HCT116 (cell line): ENCODE results near the gene CHEK1. TPM values are rescaled to one million over a fixed set of nuclear protein-coding genes. Genes with fewer than 3 reads are reported as not detected.

Source experiments
- ATAC-seq: fragments of 200-7000 bp; cut with Tn5 transposase; 2 replicates; pipeline ENCODE4 v1.9.1; 2020; ENCODE audit warnings: mild to moderate bottlenecking, moderate library complexity
- BruUV-seq: library from RNA; stranded (reverse); fragments of 400-500 nt; replicated peaks from 2 replicates; lab custom pipeline; 2021; lab: Mats Ljungman, UMichigan
- CTCF ChIA-PET: fragments of 300-600 bp; sonication (Branson Sonifier 250); formaldehyde crosslinking; loops from one replicate; lab custom pipeline; 2021; ENCODE audit warnings: antibody characterized with exemption; lab: Charles Lee
- POLR2A ChIA-PET: fragments of 300-600, 350-600 bp; sonication (Branson Sonifier 250); formaldehyde crosslinking; loops from one replicate; lab custom pipeline; 2021; ENCODE audit warnings: antibody characterized with exemption; lab: Charles Lee
- RAD21 ChIA-PET, 2 experiments: fragments of 300-600 bp; sonication (Branson Sonifier 250); formaldehyde crosslinking; loops; one replicate each; lab custom pipeline; 2023; ENCODE audit warnings: low total read pairs in 2 of 2; ENCODE audit not compliant: uncharacterized antibody in 2 of 2, unreplicated experiment in 2 of 2, low non-redundant PET in 1 of 2; lab: Charles Lee
- DNase-seq: peaks from one replicate; pipeline ENCODE4 v3.0.0-alpha.2; 2010; ENCODE audit warnings: low read depth, low spot score
- H2AFZ ChIP-seq: fragments of 200-600 bp; shearing (Covaris generic), sonication (generic); 2 replicates; pipeline ENCODE4 v1.6.1; 2017; ENCODE audit warnings: low read depth, mixed run types, mixed read lengths, antibody characterized with exemption, low read length; ENCODE audit not compliant: poor library complexity, severe bottlenecking
- H3K27ac ChIP-seq: 2 replicates; pipeline ENCODE4 v1.5.1; 2012; ENCODE audit warnings: low read depth, low read length
- H3K27me3 ChIP-seq: fragments of 200-600 bp; sonication (generic); 2 replicates; pipeline ENCODE4 v1.6.1; 2016; ENCODE audit warnings: mixed run types, low read length, mixed read lengths; ENCODE audit not compliant: insufficient read depth
- H3K36me3 ChIP-seq, 2 experiments: fragments of 200-500 bp in 1 of 2; fragments of 200-600 bp in 1 of 2; sonication (Bioruptor generic) in 1 of 2; sonication (generic) in 1 of 2; 2 replicates each; pipeline versions ENCODE4 v1.5.1 to v1.6.1; 2014 to 2016; ENCODE audit warnings: low read length in 2 of 2, inconsistent platforms in 1 of 2, mixed read lengths in 1 of 2, mixed run types in 1 of 2; ENCODE audit not compliant: insufficient read depth in 2 of 2, control insufficient read depth in 1 of 2
- H3K4me1 ChIP-seq, 2 experiments: fragments of 200-600 bp in 1 of 2; sonication (generic) in 1 of 2; 2 replicates each; pipeline versions ENCODE4 v1.5.1 to v1.6.1; 2012 to 2017; ENCODE audit warnings: low read length in 2 of 2, inconsistent platforms in 1 of 2, mild to moderate bottlenecking in 1 of 2, mixed read lengths in 1 of 2, mixed run types in 1 of 2, moderate library complexity in 1 of 2; ENCODE audit not compliant: insufficient read depth in 2 of 2, control insufficient read depth in 1 of 2
- H3K4me2 ChIP-seq: fragments of 200-600 bp; sonication (generic); 2 replicates; pipeline ENCODE4 v1.6.1; 2017; ENCODE audit warnings: mixed run types, low read length, mixed read lengths
- H3K4me3 ChIP-seq, 2 experiments: fragments of 200-600 bp in 1 of 2; sonication (generic) in 1 of 2; replicated peaks in 1 of 2; 2 replicates each; pipeline ENCODE4 v1.5.1; 2011 to 2016; ENCODE audit warnings: low read length in 2 of 2, control low read depth in 1 of 2, low read depth in 1 of 2, mild to moderate bottlenecking in 1 of 2, mixed read lengths in 1 of 2, mixed run types in 1 of 2
- H3K79me2 ChIP-seq: fragments of 200-600 bp; sonication (generic); 2 replicates; pipeline ENCODE4 v1.6.1; 2017; ENCODE audit warnings: mild to moderate bottlenecking, mixed run types, low read length, moderate library complexity, mixed read lengths; ENCODE audit not compliant: insufficient read depth
- H3K9ac ChIP-seq: fragments of 200-600 bp; sonication (generic); 2 replicates; pipeline ENCODE4 v1.6.1; 2016; ENCODE audit warnings: low read length, mixed read lengths
- H3K9me2 ChIP-seq: fragments of 200-600 bp; sonication (generic), shearing (Covaris generic); 2 replicates; pipeline ENCODE4 v1.6.1; 2017; ENCODE audit warnings: mixed run types, mild to moderate bottlenecking, moderate library complexity; ENCODE audit not compliant: insufficient read depth
- H3K9me3 ChIP-seq, 2 experiments: fragments of 200-500 bp in 1 of 2; fragments of 200-600 bp in 1 of 2; sonication (Bioruptor generic) in 1 of 2; sonication (generic) in 1 of 2; 2 replicates each; pipeline ENCODE4 v1.6.1; 2014 to 2017; ENCODE audit warnings: low read length in 2 of 2, mixed read lengths in 2 of 2, inconsistent platforms in 1 of 2, low read depth in 1 of 2, mild to moderate bottlenecking in 1 of 2, mixed run types in 1 of 2, moderate library complexity in 1 of 2; ENCODE audit not compliant: control insufficient read depth in 1 of 2, insufficient read depth in 1 of 2
- H4K20me1 ChIP-seq: fragments of 200-600 bp; sonication (generic), shearing (Covaris generic); 2 replicates; pipeline ENCODE4 v1.6.1; 2017; ENCODE audit warnings: mixed run types, mild to moderate bottlenecking, moderate library complexity; ENCODE audit not compliant: insufficient read depth
- CBX3 ChIP-seq: IDR thresholded peaks from 2 replicates; pipeline ENCODE4 v1.6.1; 2012; ENCODE audit warnings: low read depth
- EGR1 ChIP-seq: IDR thresholded peaks from 2 replicates; pipeline ENCODE4 v1.6.1; 2012; ENCODE audit warnings: low read depth
- MAX ChIP-seq: IDR thresholded peaks from 2 replicates; pipeline ENCODE4 v1.6.1; 2012
- SIN3A ChIP-seq: IDR thresholded peaks from 2 replicates; pipeline ENCODE4 v1.6.1; 2012; ENCODE audit warnings: low read depth
- SP1 ChIP-seq: IDR thresholded peaks from 2 replicates; pipeline ENCODE4 v1.6.1; 2012; ENCODE audit warnings: low read depth
- TCF7L2 ChIP-seq: IDR thresholded peaks from 2 replicates; pipeline ENCODE4 v1.7.0; 2011; ENCODE audit warnings: borderline replicate concordance, inconsistent platforms; ENCODE audit not compliant: insufficient read depth, insufficient read length; ENCODE audit errors: extremely low read depth
- ZBTB33 ChIP-seq: IDR thresholded peaks from 2 replicates; pipeline ENCODE4 v1.6.1; 2011; ENCODE audit warnings: mild to moderate bottlenecking, low read length, moderate library complexity; ENCODE audit not compliant: insufficient replicate concordance; ENCODE audit errors: extremely low read depth
- ZNF274 ChIP-seq: fragments of 200-500 bp; sonication (Bioruptor generic); IDR thresholded peaks from 2 replicates; pipeline ENCODE4 v1.6.1; 2014; ENCODE audit warnings: mild to moderate bottlenecking, low read depth, low read length, inconsistent platforms
- intact Hi-C: fragments of 100-400 bp; cut with micrococcal nuclease; formaldehyde crosslinking; loops from 2 replicates; pipeline ENCODE4 v1.10.0; 2022
- total RNA-seq: library from RNA; stranded (reverse); gene quantifications from one replicate; pipeline ENCODE4 v1.2.1, GENCODE V29; 2021; ENCODE audit not compliant: unreplicated experiment

Gene CHEK1
- total RNA-seq, 1 experiment from 2014 or later = 69.3 TPM

GRCh38 chr11:125649465-125650166 is 24.7 kb downstream of the CHEK1 start:
- Histone ChIP-seq H3K9ac (no peak overlapping the region), H4K20me1 (0 out of 2 replicates have a peak, but pooled peaks cover 5% of the 10 kb centered on the region), H3K4me1 (no peaks in the 10 kb centered on the region), H3K9me3 (no peaks in the 10 kb centered on the region), H3K36me3 (peaks cover 13 to 24% of the 10 kb centered on the region in 2 experiments; a peak in 3 of 4 replicates), H3K27me3 (no peaks in the 10 kb centered on the region), H3K79me2 (peaks cover 30% of the 10 kb centered on the region), H3K4me2 (no peak overlapping the region), H3K9me2 (no peaks in the 10 kb centered on the region), H3K27ac (no peak overlapping the region), H3K4me3 (no peak overlapping the region), H2AFZ (no peak overlapping the region)
- ChIA-PET CTCF (interaction anchor here (0.9 kb wide), 1 partner anchor 30 kb away, joined by 3 read pairs; no protein-coding TSS in a partner anchor), RAD21 (no interaction called here), POLR2A (interaction anchor here (0.7 kb wide), 1 partner anchor 67 kb away, joined by 3 read pairs; no protein-coding TSS in a partner anchor)
- TF ChIP-seq CBX3 (no peak), ZNF274 (no peak), SP1 (no peak), ZBTB33 (no peak), SIN3A (no peak), MAX (no peak), EGR1 (no peak), TCF7L2 (no peak)
- ATAC-seq (no peak), DNase-seq (no peak)
- BruUV-seq = no TSS peak
- intact Hi-C loops = no loop called here
